ENCODE results near the gene FBXO46.
"Not testable (repeated sequence)": the region's sequence is repeated elsewhere in the genome, so short reads cannot be mapped to it uniquely, and the experiment has no call there.

The FBXO46 gene

DNA sequence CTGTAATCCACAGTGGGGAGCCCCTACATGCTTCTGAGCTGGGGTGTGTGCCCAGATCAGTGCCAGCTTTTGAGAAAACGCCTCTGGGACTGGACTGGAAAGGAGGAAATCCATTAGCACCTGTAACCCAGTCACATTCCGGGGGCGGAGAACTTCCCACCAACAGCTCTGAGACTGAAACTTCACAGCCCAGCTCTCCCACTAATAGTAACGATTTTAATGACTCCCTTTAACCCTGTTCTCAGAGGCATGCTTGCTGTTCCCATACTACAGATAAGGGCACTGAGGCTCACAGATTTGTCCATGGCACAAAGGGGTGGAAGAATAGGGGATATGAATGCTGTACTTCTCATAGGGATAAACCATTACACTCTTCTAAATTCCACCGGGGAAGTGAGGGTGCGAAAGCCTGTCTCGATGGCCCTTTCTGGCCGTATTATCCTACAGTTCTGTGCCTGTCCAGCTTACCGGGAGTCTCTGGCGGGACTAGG lies 851 bp downstream of the FBXO46 start:
- in situ Hi-C loops (cut with MboI; ENCODE audit: low sequenced_read_pairs): no loop called here

DNA sequence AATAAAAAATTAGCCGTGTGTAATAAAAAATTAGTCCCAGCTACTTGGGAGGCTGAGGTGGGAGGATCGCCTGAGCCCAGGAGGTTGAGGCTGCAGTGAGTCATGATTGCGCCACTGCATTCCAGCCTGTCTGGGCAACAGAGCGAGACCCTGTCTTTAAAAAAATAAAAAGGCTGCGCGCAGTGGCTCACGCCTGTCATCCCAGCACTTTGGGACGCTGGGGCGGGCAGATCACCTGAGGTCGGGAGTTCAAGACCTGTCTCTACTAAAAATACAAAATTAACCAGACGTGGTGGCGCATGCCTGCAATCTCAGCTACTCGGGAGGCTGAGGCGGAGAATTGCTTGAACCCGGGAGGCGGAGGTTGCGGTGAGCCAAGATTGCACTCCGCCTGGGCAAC lies 2.0 kb downstream of the FBXO46 start:
- in situ Hi-C loops (cut with MboI; ENCODE audit: low sequenced_read_pairs): not testable (repeated sequence)

DNA sequence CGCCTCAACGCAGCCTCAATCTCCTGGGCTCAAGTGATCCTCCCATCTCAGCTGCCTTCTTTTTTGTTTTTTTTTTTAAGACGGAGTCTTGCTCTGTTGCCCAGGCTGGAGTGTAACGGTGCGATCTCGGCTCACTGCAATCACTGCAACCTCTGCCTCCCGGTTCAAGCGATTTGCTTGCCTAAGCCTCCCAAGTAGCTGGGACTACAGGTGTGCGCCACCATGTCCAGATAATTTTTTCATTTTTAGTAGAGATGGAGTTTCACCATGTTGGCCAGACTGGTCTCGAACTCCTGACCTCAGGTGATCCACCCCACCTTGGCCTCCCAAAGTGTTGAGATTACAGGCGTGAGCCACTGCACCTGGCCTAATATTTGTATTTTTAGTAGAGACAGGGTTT lies 10.6 kb downstream of the FBXO46 start:
- in situ Hi-C loops (cut with MboI; ENCODE audit: low sequenced_read_pairs): not testable (repeated sequence)

DNA sequence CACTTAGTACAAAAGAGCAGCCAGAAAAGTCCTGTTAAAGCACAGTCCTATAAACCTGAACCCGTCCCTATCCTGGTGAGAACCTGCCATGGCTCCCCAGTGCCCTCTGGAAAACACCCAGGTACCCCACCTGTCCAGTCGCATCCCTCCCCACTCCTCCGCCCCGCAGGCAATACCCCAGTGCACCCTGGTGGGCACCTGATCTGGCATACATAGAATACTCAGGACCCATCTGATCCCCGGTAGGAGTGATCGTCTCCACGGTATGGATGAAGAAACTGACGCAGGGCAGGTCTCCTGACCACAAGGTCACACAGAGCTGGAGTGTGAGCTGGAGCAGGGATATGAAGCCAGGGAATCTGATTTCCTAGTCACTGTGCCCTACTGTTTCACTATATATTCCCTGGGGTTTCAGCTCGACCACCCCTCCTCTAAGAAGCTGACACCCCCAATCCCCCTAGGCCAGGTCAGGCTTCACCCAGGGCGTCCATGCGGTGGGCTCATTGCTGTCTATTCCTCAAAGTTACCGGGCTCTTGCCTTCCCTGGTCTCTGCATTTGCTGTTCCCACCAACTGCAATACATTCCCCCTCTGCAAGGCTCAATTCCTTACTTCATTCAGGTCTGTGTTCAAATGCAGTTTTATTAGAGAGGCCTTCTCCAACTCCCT lies 12.6 kb downstream of the FBXO46 start:
- in situ Hi-C loops (cut with MboI; ENCODE audit: low sequenced_read_pairs): no loop called here

- in situ Hi-C loops (cut with MboI; ENCODE audit: low sequenced_read_pairs): no loop called here
These were observed 13.3 kb downstream of the FBXO46 start for GRCh38 chr19:45717131-45717982.

DNA sequence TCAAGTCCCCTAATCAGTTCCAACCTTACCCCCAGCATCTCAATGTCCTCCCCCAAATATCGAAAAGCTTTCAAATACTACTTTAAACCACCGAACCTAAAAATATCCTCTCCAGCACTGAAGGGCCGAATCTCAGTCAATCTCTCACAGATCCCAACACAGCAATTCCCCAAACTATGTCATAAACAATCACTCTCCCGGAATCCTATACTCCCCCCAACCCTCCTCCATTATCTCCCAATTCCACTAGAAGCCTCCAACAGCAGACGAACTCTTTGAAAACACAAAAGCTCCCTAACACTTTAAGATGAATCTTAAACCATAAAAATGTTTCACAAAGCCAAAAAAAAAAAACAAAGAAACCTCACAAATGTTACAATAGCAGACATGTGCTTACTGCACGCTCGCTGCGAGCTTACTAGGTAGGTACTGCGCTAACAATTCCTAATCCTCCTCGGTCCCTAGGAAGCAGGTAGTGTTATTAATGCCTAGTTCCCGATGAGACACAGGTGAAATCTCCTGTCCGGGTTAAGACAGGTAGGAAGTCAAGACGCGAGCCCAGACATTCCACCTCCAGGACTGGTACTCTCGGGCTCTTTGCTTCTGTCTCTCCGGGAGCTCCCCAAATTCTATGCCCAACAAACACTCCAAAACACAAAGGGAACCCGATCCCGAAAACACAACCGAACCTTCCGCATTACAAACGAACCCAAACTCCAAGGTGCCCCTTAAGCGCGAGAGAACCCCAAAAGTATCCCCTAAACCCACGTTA lies 14.2 kb downstream of the FBXO46 start:
- in situ Hi-C loops (cut with MboI; ENCODE audit: low sequenced_read_pairs): no loop called here

DNA sequence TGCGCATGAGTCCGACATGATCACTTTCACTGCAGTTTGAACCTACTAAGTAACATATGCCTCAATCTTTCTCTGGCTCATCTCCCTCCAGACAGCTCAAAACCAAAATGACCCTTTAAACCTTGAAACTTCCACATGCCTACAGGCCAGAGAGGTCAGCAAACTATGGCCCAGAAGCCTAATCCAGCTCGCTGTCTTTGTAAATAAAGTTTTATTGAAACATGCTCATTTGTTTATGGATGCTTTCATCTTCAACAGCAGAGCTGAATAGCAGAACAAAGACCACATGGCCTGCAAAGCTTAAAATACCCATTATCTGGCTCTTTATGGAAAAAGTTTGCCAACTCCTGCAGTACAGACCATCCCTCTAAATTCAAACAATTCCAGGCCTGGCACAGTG lies 15.6 kb downstream of the FBXO46 start:
- in situ Hi-C loops (cut with MboI; ENCODE audit: low sequenced_read_pairs): no loop called here

DNA sequence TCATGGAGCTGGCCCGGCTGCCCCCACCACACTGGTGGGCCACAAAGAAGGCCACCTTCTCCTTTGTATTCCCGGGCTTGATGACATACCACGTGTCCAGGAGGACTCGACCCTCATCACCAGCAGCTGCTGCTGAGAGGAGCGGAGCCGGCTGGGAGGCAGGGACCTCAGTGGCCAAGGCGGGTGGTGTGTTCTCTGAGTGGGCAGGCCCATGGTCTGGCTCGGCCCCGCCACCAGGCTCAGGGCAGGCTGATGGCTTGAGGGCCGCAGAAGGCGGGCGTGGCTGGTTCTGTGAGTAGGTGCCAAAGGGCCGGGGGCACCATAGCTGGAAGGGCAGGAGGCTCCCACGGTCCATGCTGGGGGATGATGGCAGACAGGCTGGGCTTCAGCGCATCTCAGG lies 17.6 kb downstream of the FBXO46 start:
- in situ Hi-C loops (cut with MboI; ENCODE audit: low sequenced_read_pairs): no loop called here

DNA sequence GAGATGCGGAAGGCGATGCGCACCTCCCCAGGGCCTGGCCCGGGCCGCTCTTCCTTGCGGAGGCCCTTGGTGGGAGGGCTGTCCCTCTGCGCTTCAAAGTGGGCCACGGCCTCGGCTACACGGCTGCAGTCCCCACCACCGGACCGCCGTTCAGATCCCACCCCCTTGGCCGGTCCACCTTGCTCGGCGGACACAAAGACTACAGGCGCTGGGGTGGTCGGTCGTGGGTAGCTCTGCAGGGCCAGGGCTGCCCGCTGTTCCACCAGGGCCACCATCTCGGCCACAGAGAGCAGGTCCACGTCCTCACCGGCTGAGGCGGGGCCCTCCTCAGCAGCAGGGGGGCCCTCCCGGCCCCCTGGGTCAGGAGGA lies 18.0 kb downstream of the FBXO46 start:
- in situ Hi-C loops (cut with MboI; ENCODE audit: low sequenced_read_pairs): no loop called here

GRCh38 chr19:45711851-45712698 lies 18.6 kb downstream of the FBXO46 start:
- in situ Hi-C loops (cut with MboI; ENCODE audit: low sequenced_read_pairs): no loop called here

DNA sequence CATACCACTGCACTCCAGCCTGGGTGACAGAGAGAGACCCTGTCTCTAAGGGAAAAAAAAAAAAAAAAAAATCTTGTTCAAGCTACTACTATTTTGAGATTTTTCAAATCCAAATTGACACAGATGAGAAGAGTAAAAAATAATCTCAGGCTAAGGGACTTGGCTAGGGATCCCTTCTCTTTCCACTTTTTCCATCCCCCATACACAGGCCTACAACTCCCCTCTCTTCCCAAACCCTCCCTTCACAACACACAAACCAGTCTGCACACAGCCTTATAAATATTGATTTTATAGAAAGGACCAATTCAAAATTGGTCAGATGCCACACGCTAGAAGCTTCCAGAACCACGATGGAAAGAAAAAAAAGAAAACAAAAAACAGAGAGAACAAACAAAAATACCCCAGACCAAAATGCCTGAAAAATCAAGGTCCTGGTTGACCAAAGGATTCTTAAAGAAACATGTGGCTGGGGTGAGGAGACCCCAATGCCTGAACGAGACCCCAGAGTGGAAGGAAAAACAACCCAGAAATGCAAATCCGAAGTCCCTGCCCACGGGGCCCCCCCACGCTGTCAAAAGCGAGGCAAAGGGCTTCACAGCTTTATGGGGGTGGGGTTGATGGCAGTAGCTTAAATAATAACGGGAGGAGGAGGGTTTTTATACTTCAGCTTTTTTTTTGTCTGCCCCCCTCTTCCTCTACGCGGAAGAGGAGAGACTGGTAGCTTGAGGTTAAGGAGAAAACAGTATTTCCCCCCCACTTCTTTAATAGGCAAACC lies 20.2 kb downstream of the FBXO46 start:
- in situ Hi-C loops (cut with MboI; ENCODE audit: low sequenced_read_pairs): no loop called here

DNA sequence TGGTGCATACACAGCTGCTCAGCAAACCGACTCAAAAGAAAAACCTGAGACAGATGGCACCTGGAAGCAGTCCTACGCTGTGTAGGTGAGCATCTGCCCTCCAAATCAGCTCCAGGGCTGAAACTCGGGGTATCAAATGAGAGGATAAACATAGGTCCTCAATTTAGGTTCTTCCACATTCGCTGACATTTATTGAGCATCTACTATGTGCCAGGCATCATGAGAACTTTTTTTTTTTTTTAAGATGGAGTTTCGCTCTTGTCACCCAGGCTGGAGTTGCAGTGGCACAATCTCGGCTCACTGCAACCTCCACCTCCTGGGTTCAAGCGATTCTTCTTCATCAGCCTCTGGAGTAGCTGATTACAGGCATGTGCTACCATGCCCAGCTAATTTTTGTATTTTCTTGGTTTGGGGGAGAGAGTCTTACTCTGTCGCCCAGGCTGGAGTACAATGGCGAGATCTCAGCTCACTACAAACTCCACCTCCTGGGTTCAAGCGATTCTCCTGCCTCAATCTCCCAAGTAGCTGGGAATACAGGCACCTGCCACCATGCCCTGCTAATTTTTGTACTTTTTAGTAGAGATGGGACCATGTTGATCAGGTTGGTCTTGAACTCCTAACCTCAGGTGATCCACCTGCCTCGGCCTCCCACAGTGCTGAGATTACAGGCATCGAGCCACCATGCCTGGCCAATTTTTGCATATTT lies 24.8 kb downstream of the FBXO46 start:
- in situ Hi-C loops (cut with MboI; ENCODE audit: low sequenced_read_pairs): no loop called here

DNA sequence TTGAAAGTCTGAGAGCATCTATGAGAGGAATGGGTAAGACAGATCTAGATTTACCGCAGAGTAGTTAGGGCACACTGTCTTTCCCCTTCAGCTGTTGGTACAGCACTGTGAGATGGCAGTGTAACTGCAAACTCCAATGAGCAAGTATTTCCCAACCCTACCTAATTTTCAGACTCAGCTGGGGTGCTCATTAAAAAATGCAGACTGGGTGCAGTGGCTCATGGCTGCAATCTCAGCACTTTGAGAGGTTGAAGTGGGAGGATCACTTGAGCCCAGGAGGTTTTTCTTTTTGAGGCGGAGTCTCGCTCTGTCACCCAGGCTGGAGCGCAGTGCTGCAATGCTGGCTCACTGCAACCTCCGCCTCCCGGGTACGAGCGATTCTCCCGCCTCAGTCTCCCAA lies 25.6 kb downstream of the FBXO46 start:
- in situ Hi-C loops (cut with MboI; ENCODE audit: low sequenced_read_pairs): no loop called here

DNA sequence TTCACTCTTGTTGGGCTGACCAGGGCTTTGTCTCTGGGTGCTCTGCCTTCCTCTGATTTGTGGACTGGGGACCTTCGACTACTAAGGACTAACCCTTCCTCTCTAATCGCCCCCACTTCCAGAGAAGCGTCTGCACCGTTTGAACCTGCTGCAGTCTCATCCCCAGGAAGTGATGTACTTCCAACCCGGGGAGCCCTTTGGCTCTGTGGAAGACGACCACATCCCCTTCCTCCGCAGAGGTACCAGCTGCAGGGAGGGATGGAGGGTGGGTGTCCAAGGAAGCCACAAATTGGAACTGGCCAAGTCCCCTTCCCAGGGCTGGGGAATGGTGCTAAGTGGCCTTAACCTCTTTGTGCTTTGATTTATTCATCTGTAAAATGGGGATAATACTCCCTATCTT lies 29.0 kb downstream of the FBXO46 start:
- in situ Hi-C loops (cut with MboI; ENCODE audit: low sequenced_read_pairs): no loop called here

DNA sequence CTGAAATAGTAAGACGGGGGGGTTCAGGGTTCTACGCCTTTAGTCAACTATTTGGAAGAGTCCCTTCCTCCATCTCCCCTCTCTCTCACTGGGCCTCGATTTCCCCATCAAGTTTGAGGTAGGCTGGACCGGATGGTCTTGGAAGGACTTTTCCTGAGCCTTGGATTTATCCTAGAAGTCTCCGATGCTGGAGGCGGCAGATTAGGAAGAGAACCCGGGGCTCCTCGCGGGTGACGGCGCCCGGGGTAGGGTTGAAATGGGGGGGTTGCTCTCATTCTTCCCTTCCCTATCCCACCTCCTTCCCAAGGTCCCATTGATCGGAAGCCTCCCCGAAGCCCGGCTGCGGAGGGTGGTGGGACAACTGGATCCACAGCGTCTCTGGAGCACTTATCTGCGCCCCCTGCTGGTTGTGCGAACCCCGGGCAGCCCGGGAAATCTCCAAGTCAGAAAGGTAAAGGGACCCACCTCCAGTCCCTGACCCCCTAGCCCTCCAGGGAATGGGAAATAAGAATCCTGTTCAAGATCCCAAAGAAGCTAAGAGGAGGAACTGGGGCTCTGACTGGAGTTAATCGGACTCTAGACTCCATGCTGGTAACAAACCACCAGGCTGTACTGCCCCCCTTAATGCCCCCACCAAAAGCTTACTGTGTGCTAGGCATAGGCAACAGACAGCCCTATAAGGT lies 37.4 kb downstream of the FBXO46 start:
- in situ Hi-C loops (cut with MboI; ENCODE audit: low sequenced_read_pairs): no loop called here

DNA sequence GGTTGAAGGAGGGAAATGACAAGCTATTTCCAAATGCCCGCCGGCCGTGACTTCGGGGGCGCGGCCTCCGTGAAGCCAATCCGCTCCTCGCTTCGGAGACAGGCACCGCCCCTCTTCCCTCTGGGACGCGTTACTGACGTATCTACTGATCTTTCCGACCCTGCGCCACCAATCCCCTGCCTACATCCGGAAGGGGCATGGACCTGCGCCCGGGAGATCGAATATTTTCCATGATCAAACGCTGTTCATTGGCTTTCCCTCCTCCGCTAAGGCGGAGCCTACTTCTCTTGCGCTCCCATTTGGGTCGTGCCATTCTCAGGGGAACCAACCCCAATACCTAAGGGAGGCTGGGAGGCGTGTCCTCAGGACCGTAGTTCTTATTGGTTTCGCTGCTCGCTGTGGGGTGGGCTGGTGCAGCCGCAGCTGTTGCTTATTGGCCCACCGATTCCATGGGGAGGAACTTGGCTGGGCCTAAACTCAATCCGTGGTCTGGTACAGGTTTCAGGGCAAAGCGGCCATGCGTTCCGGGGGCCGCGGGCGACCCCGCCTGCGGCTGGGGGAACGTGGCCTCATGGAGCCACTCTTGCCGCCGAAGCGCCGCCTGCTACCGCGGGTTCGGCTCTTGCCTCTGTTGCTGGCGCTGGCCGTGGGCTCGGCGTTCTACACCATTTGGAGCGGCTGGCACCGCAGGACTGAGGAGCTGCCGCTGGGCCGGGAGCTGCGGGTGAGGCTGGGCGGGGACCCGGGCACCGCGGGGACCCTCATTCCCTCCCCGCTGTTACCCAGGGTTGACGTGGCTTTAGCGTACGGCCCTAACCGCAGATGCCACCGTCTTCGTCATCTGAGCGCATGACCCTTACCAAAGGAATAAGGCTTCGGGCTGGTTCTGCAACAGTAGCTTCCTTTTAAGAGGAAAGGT lies 38.2 kb downstream of the FBXO46 start, which contains the start of gene QPCTL:
TSS of gene QPCTL (plus strand) at position 480 of the 919 bp plus-strand sequence. CDS start at position 518, 38 bp downstream.
- in situ Hi-C loops (cut with MboI; ENCODE audit: low sequenced_read_pairs): no loop called here

DNA sequence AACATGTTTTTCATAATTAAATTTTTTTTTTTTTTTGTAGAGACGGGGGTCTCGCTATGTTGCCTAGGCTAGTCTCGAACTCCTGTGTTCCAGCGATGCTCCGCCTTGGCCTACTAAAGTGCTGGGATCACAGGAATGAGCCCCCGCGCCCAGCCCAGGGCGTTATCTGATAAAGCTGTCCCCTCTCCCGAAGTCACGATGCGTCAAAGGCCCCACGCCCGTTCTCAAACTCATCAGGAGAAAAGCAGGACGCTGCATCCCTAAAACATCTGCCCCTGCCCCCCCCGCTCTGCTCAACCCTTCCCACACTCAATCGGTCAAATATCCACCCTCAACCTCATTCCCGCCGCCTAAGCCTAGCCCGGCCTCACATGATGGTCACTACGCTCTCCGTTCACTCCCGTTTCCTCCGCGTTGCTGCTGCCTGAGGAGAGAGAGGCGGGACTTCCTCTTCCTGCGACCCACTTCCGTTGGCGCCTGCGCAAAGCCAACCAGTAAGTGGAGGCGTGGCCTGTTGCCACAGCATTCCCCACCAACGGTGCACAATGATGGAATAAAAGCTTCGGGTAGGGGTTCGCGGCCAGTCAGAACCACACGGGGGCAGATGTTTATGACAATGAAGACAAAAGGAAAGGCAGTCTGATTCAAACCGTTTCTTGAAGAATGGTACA lies 39.0 kb downstream of the FBXO46 start, which contains the start of gene SNRPD2:
TSS of gene SNRPD2 (minus strand) at position 438 of the 671 bp plus-strand sequence. CDS start at position 373, 65 bp downstream.
- in situ Hi-C loops (cut with MboI; ENCODE audit: low sequenced_read_pairs): no loop called here

Data from HL-60/S4 (cell line).